HG02840 (cell line): ENCODE measurements around the gene RAB44.
"Not testable (repeated sequence)": the region's sequence is repeated elsewhere in the genome, so short reads cannot be mapped to it uniquely, and the experiment has no call there.

ENCODE experiments used
- ATAC-seq: cut with Tn5 transposase; IDR thresholded peaks from one replicate; pipeline ENCODE4 v1.9.1; 2021; ENCODE audit warnings: mild to moderate bottlenecking, moderate library complexity, moderate number of reproducible peaks; ENCODE audit not compliant: unreplicated experiment, low FRiP score

RAB44 gene

DNA sequence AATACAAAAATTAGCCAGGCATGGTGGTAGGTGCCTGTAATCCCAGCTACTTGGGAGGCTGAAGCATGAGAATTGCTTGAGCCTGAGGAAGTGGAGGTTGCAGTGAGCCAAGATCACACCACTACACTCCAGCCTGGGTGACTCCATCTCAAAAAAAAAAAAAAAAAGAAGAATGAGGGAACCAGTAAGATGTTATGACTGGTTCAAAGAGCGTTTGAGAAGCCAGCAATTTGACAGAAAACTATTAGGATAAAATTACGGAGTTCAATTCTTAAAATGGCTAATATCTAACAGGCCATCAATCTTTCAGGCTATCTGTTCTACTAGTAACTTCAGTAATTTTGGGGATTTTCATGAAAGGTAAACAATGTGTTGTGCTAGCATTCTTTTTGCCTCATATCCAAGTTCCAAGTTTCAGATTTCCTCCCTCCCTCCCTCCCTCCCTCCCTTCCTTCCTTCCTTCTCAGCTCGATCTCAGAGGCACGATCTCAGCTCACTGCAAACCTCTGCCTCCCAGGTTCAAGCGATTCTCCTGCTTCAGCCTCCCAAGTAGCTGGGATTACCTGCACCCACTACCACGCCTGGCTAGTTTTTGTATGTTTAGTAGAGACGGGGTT is 7.4 kb downstream of the RAB44 start:
- ATAC-seq: not testable (repeated sequence)

- ATAC-seq: no peak
These were observed 8.7 kb downstream of the RAB44 start for GRCh38 chr6:36706339-36706738.

DNA sequence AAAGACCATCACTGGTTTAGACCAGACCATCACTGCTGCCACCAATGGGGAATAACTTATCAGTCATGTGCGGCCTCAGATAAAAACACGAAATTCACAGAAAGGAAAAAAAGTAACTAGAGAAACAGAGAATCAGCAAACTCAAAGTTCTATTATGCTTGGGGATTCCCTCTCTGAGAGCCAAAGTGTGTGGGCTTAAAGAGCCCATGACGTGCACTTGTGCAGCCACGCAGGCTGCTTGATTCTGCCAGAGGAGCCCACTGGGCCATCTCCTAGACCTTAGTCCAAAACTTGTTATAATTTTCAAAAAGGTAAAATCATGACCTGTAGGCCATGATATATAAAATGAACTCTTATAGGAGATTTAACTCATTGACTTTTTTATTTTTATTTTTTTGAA is 15.2 kb downstream of the RAB44 start:
- ATAC-seq: no peak

GRCh38 chr6:36713846-36714245 is 16.2 kb downstream of the RAB44 start:
- ATAC-seq: no peak

- ATAC-seq: no peak
These were observed 16.9 kb downstream of the RAB44 start for GRCh38 chr6:36714511-36714910.

GRCh38 chr6:36715469-36715868 is 17.8 kb downstream of the RAB44 start:
- no peak for ATAC-seq

GRCh38 chr6:36716476-36717093 is 19.0 kb downstream of the RAB44 start:
- no peak for ATAC-seq

- no peak for ATAC-seq
These were observed 19.7 kb downstream of the RAB44 start for GRCh38 chr6:36717231-36717825.

GRCh38 chr6:36717871-36718540 is 20.4 kb downstream of the RAB44 start:
- ATAC-seq: no peak

DNA sequence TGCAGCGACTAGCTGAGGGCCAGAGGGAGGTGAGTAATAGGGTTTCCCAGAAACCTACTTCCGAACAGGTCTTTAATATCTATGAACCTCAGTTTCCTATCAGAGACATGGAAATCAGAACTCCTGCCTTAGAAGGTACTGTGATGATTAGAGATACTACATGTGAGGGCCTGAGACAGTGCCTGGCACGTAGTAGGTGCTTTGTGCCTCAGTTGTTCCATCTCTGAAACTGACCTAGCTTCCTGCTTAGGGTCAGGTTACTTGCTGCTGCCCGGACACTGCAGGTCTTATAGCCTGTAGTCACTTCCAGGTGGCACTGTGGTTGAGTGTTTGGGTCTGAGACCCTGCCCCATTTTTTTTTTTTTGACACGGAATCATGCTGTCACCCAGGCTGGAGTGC is 20.9 kb downstream of the RAB44 start:
- no peak for ATAC-seq

- ATAC-seq: no peak
These were observed 21.5 kb downstream of the RAB44 start for GRCh38 chr6:36719126-36719525.

DNA sequence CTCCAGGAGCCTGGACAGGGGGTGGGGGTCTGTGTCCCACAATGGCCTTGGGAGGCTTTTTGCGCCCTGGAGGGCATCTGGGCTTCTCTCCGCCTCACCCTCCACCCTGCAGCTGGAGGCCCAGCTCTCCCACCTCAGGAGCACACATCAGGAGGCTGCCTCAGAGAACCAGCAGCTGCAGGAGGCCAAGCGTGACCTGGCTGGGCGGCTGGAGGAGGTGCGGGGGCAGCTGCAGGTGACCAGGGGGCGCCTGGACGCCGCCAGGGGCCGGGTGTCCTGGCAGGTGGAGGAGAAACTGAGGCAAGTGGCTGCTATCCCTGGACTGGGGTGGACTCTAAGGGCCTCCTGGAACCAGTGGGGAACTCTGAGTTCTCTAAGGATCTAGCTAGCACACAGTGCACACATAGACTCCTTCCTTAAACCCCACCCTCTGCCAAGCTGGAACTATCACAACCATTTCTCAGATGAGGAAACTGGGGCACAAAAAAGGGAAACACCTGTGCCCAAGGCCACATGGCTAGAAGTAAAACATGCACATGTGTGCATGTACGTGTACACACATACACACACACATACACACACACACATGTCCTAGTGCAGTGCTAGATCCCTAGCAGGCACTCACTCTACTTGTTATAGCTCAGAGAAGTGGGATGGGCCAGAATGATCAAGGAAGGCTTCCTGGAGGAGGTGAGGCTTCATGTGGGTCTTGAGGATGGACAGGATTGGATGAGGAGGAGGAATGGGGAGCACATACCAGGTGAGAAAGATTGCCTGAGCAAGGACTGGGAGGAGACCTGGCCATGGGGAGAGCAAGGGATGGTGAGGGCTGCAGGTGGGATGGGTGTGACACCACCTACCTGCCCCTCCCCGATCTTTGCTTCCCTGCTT is 22.9 kb downstream of the RAB44 start:
- no peak for ATAC-seq

GRCh38 chr6:36721369-36722140 is 23.9 kb downstream of the RAB44 start:
- ATAC-seq: no peak

DNA sequence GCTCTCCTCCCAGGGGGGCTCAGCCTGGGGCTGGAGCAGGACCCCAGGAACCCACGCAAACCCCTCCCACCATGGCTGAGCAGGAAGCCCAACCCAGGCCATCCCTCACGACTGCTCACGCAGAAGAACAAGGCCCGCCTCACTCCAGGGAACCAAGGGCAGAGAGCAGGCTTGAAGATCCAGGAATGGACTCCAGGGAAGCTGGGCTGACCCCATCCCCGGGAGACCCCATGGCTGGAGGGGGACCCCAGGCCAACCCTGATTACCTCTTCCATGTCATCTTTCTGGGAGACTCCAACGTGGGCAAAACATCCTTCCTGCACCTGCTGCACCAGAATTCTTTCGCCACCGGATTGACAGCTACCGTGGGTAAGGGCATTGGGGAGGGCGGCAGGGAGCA is 24.7 kb downstream of the RAB44 start:
- no peak for ATAC-seq

DNA sequence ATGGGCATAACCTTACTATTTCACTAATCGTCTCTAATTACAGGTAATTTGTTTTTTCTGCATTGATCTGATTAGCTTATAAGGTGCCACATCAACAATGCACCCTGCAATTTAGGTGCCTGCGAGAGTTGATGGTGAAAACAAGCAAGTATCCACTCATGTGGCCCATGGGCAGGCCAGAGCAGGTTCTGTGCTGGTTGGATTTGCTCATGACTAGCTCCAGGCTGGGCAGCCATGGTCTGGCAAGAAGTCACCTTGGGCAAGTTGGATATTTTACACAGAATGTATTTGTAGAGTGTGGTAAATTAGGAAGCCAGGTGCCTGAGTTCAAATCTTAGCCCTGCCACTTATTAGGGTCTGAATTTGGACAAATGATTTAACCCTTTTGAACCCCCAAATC is 25.3 kb downstream of the RAB44 start:
- no peak for ATAC-seq

DNA sequence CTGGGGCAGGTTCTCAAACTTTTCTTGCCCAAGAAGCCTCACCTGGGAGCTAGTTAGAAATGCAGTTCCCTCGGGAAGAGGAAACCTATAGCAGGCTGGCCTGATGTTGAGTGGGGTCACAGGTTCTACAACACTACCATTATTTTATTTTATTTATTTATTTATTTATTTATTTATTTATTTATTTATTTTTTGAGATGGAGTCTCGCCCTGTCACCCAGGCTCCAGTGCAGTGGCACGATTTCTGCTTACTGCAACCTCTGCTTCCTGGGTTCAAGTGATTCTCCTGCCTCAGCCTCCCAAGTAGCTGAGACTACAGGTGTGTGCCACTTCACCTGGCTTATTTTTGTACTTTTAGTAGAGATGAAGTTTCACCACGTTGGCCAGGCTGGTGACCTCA is 26.4 kb downstream of the RAB44 start:
- not testable (repeated sequence) for ATAC-seq

DNA sequence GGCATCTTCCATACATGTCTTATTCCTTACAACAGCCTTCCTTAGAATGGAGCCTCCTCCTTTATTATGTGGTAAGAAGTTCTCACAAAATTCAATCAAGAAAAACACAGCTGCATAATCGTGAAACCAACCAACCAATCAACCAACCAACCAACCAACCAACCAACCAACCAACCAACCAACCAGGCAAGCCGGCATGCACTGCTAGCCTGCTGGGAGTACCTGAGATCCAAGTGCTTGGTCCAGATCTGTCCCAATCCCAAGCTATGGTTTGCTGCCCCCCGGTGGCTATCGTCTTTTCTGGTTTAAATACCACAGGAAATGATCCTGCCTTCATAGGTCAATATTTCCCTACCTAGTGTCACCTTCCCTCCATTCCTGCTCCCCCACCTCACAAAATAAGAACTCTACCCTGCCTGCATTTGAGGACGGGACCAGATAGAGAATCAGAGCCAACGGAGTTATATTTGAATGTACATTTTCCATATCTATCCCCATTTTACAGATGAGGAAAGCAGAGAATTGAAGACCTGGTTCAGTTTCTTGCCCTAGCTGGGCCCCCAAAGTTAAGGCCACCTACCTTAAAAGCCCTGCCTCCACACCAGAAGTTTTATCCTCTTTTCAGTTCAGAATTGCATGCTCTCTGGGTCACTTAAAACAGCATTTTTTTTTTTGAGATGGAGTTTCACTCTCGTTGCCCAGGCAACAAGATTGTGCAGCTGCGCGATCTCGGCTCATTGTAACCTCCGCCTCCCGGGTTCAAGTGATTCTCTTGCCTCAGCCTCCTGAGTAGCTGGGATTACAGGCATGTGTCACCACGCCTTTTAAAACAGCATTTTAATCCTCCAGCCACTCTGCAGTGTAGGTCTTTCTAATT is 27.1 kb downstream of the RAB44 start:
- no peak for ATAC-seq

GRCh38 chr6:36725581-36725980 is 28.0 kb downstream of the RAB44 start:
- no peak for ATAC-seq

- no peak for ATAC-seq
These were observed 29.9 kb downstream of the RAB44 start for GRCh38 chr6:36727505-36728021.
